NCI-H2029 treated with DMSO at 0.1 percent for 48 hours (cell line): ENCODE results near the gene IL17RC.
"Not testable (repeated sequence)": the region's sequence is repeated elsewhere in the genome, so short reads cannot be mapped to it uniquely, and the experiment has no call there.

ENCODE experiments used
- DNase-seq: peaks from one replicate; lab custom pipeline; 2025; lab: John Stamatoyannopoulos, UW

The IL17RC gene

DNA sequence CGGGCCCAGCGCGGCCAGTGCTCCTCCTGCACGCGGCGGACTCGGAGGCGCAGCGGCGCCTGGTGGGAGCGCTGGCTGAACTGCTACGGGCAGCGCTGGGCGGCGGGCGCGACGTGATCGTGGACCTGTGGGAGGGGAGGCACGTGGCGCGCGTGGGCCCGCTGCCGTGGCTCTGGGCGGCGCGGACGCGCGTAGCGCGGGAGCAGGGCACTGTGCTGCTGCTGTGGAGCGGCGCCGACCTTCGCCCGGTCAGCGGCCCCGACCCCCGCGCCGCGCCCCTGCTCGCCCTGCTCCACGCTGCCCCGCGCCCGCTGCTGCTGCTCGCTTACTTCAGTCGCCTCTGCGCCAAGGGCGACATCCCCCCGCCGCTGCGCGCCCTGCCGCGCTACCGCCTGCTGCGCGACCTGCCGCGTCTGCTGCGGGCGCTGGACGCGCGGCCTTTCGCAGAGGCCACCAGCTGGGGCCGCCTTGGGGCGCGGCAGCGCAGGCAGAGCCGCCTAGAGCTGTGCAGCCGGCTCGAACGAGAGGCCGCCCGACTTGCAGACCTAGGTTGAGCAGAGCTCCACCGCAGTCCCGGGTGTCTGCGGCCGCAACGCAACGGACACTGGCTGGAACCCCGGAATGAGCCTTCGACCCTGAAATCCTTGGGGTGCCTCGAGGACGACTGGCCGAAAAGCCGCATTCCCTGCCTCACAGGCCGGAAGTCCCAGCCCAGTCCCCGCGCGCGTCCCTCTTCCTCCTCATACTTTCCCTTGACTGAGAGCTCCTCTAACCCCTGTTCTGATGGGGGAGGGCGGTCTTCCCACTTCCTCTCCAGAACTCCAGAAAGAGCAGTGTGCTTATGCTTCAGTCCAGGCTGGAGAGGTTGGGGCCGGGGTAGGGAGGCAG, 1.4 kb upstream of the IL17RC start:
- DNase-seq, result peak; percentile 83

GRCh38 chr3:9916346-9916733, 558 bp upstream of the IL17RC start:
- DNase-seq, result no peak

DNA sequence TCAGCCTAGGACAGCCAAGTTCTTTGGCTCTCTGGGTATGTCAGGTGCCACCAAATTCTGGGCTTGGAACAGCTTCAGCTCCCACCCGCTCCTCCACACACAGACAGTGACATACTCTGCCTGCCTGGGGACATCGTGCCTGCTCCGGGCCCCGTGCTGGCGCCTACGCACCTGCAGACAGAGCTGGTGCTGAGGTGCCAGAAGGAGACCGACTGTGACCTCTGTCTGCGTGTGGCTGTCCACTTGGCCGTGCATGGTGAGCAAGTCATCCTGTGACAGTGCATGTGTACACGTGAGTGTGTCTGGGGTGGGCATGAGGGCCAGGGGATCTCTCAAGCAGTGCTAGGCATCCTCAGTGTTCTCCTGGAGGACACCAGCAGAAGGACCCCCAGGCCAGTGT, 922 bp downstream of the IL17RC start:
- no peak for DNase-seq

- no peak for DNase-seq
These were observed 1.6 kb downstream of the IL17RC start for GRCh38 chr3:9918261-9919038.

- DNase-seq, result no peak
These were observed 11.3 kb downstream of the IL17RC start for GRCh38 chr3:9928158-9928557.

DNA sequence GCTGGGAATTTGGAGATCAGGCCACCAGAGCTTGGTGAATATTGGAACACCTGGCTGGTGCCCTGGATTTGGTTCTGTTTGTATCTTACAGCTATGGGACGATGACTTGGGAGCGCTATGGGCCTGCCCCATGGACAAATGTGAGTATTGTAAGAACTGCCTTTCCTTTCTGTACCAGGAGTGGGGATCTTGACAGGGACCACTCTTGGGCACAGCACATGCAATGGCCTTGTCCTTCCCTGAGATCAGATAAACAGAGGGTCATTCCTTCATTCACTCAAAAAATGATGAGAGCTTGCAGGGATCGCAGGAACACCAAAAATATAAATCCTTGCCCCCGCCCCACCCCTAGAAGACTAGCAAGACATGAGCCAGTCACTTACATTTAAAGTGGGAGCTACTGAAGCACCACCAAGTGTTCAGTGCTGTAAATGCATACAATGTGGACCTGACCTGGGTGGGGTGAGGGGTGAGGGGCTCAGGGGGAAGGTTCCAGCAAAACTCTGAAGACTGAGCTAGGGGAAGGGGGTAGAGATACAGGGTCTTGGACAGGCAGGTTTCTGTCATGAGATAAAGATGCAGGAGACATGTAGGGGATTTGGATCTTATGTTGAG, 14.0 kb downstream of the IL17RC start:
- no peak for DNase-seq

- no peak for DNase-seq
These were observed 15.6 kb downstream of the IL17RC start for GRCh38 chr3:9932535-9932842.

DNA sequence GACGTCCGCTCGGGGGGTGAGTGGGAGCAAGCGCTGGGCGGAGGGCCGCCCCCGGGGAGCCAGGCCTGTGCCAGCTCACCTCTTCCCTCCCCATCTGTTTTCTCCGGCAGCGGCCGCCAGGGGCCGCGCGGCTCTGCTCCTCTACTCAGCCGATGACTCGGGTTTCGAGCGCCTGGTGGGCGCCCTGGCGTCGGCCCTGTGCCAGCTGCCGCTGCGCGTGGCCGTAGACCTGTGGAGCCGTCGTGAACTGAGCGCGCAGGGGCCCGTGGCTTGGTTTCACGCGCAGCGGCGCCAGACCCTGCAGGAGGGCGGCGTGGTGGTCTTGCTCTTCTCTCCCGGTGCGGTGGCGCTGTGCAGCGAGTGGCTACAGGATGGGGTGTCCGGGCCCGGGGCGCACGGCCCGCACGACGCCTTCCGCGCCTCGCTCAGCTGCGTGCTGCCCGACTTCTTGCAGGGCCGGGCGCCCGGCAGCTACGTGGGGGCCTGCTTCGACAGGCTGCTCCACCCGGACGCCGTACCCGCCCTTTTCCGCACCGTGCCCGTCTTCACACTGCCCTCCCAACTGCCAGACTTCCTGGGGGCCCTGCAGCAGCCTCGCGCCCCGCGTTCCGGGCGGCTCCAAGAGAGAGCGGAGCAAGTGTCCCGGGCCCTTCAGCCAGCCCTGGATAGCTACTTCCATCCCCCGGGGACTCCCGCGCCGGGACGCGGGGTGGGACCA, 16.1 kb downstream of the IL17RC start:
- peak; percentile 74 for DNase-seq

- DNase-seq, result peak; percentile 92
These were observed 16.8 kb downstream of the IL17RC start, which contains the start of gene CRELD1 for GRCh38 chr3:9933561-9934234. TSS of gene CRELD1 (plus strand) at chr3:9933834. CDS start at chr3:9934439, 605 bp downstream.

- DNase-seq, result no peak
These were observed 17.3 kb downstream of the IL17RC start for GRCh38 chr3:9934235-9934621.

DNA sequence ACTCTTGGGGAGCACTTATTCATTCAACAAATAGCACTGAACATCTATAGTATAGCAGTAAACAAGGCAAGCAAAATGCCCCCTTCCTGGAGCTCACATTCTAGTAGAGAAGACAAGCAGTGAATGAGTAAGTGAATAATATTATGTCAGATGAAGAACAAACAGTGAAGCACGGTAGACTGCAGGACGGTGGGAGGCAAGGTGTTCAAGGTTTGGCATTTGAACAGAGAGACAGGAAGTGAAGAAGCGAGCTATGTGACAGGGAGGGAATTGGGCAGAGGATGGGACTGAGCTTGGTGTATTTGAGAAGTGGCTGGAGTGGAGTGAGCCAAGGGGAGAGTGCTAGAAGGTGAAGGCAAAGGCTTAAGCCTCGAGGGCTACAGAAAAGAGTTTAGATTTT, 18.1 kb downstream of the IL17RC start:
- no peak for DNase-seq

GRCh38 chr3:9935966-9936510, 19.1 kb downstream of the IL17RC start:
- DNase-seq, result no peak

DNA sequence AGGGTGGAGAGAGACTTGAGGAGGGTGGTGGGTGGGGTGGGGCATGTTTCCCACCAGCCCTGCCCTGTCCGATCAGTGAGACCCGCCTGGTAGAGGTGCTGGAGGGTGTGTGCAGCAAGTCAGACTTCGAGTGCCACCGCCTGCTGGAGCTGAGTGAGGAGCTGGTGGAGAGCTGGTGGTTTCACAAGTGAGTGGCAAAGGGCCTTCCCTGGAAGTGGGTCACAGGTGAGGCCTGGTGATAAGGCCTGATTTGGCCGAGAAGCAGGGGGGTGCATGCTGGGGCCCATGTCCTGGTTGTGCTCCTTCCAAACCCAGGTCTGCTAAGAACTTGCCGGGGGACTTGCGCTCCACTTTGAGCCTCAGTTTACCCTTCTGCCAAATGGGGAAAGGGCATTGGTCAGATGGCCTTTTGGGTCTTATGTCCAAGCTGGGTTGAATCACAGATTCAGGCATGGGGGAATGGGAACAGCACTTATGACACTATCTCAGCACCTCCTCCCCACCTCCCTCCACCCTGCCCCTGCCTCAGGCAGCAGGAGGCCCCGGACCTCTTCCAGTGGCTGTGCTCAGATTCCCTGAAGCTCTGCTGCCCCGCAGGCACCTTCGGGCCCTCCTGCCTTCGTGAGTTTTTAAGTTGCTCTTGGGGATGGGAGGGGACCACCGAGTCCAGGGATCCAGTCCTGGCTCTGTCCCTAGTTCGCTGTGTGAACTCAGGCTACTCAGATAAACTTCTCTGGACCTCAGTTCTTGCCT, 20.8 kb downstream of the IL17RC start:
- no peak for DNase-seq

- DNase-seq, result no peak
These were observed 22.1 kb downstream of the IL17RC start for GRCh38 chr3:9938966-9939365.

DNA sequence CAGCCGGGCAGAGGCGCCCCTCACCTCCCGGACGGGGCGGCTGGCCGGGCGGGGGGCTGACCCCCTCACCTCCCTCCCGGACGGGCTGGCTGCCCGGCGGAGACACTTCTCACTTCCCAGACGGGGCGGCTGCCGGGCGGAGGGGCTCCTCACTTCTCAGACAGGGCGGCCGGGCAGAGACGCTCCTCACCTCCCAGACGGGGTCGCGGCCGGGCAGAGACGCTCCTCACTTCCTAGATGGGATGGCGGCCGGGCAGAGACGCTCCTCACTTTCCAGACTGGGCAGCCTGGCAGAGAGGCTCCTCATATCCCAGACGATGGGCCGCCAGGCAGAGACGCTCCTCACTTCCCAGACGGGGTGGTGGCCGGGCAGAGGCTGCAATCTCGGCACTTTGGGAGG, 23.0 kb downstream of the IL17RC start:
- DNase-seq, result not testable (repeated sequence)

GRCh38 chr3:9940746-9941145, 23.8 kb downstream of the IL17RC start:
- DNase-seq, result no peak

DNA sequence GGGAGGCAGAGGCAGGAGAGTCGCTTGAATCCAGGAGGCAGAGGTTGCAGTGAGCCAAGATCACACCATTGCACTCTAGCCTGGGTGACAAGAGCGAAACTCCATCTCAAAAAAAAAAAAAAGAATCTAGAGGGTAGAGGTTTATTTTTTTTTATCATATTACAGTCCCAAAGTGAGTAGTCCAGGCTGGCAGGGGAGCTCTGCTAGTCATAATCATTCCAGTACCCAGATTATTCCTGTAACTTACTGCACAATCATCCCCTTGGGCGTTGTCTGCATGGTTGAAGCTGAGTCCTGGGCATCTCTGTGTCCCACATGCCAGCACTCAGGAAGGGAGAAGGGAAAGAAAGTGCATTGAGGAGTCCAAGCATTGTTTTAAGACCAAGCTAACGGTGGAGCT, 25.3 kb downstream of the IL17RC start:
- DNase-seq, result no peak

DNA sequence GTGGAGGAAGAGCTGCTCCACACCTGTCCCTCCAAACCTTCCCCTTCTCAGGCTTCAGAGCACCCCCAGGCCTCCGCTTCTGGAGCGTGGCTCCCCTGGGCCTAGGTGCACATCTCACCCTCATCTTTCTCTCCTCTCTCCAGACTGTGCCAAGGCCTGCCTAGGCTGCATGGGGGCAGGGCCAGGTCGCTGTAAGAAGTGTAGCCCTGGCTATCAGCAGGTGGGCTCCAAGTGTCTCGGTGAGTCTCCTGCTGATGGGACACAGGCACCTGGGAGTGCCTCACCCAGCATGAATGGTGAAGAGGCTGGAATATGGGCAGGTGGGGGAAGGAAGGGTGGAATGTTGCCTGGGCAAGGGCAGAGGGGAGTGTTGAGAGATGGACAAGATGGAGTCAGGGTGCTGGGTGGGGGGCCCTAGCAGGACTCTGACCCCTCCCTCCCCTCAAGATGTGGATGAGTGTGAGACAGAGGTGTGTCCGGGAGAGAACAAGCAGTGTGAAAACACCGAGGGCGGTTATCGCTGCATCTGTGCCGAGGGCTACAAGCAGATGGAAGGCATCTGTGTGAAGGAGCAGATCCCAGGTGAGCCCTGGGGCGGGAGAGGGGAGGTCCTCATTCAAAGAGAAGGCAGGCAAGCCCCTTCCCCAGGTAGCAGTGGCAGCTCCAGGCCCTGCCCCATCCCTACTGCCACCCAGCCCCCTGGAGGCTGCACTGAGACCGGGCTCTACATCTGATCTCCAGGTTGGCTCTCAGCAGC, 26.2 kb downstream of the IL17RC start:
- DNase-seq, result no peak

DNA sequence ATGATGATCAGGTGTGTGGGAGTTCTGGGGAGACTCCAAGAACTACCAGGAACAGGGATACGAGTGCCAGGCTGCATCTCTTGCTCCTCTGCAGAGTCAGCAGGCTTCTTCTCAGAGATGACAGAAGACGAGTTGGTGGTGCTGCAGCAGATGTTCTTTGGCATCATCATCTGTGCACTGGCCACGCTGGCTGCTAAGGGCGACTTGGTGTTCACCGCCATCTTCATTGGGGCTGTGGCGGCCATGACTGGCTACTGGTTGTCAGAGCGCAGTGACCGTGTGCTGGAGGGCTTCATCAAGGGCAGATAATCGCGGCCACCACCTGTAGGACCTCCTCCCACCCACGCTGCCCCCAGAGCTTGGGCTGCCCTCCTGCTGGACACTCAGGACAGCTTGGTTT, 27.4 kb downstream of the IL17RC start:
- DNase-seq, result no peak

GRCh38 chr3:9945358-9945757, 28.5 kb downstream of the IL17RC start:
- no peak for DNase-seq
